IPS DF 4.7 (cell line): ENCODE data around the gene UBR2.
"Not testable (repeated sequence)": the region's sequence is repeated elsewhere in the genome, so short reads cannot be mapped to it uniquely, and the experiment has no call there.

ENCODE experiments used
- DNase-seq: peaks from one replicate; pipeline ENCODE4 v3.0.0-alpha.2; 2013; ENCODE audit warnings: low spot score; ENCODE audit errors: extremely low read depth

Gene UBR2

GRCh38 chr6:42692137-42692911 is 128.5 kb downstream of the UBR2 start:
- DNase-seq = no peak

GRCh38 chr6:42693725-42694323 is 130.0 kb downstream of the UBR2 start:
- DNase-seq = no peak

GRCh38 chr6:42694586-42694985 is 130.8 kb downstream of the UBR2 start:
- DNase-seq = no peak

GRCh38 chr6:42696526-42697267 is 132.9 kb downstream of the UBR2 start:
- no peak for DNase-seq

GRCh38 chr6:42697268-42697655 is 133.4 kb downstream of the UBR2 start:
- no peak for DNase-seq

GRCh38 chr6:42698217-42698616 is 134.4 kb downstream of the UBR2 start:
- no peak for DNase-seq

- no peak for DNase-seq
Measured at GRCh38 chr6:42702200-42702599, 138.4 kb downstream of the UBR2 start.

GRCh38 chr6:42702786-42703185 is 139.0 kb downstream of the UBR2 start:
- DNase-seq = not testable (repeated sequence)

- peak; percentile 44 for DNase-seq
Measured at GRCh38 chr6:42704251-42704936, 140.6 kb downstream of the UBR2 start.

- no peak for DNase-seq
Measured at GRCh38 chr6:42704937-42705374, 141.1 kb downstream of the UBR2 start.

- DNase-seq = no peak
Measured at GRCh38 chr6:42707595-42707994, 143.8 kb downstream of the UBR2 start.

GRCh38 chr6:42708096-42708495 is 144.3 kb downstream of the UBR2 start:
- DNase-seq = no peak

GRCh38 chr6:42709871-42710270 is 146.0 kb downstream of the UBR2 start:
- no peak for DNase-seq

- no peak for DNase-seq
Measured at GRCh38 chr6:42710316-42710715, 146.5 kb downstream of the UBR2 start.

GRCh38 chr6:42711930-42712329 is 148.1 kb downstream of the UBR2 start:
- DNase-seq = no peak

GRCh38 chr6:42714098-42714761 is 150.4 kb downstream of the UBR2 start:
- no peak for DNase-seq

- DNase-seq = no peak
Measured at GRCh38 chr6:42715871-42716270, 152.0 kb downstream of the UBR2 start.

GRCh38 chr6:42720739-42721138 is 156.9 kb downstream of the UBR2 start:
- DNase-seq = no peak

GRCh38 chr6:42722497-42722896 is 158.7 kb downstream of the UBR2 start, which contains the start of gene PRPH2:
Gene PRPH2 (minus strand): TSS chr6:42722597. CDS start chr6:42722334, 263 bp downstream.
- no peak for DNase-seq

GRCh38 chr6:42724825-42725224 is 161.0 kb downstream of the UBR2 start:
- no peak for DNase-seq

GRCh38 chr6:42726026-42726425 is 162.2 kb downstream of the UBR2 start:
- DNase-seq = no peak
